Measurements from ENCODE around the gene TMEM26.
"Not testable (repeated sequence)": the region's sequence is repeated elsewhere in the genome, so short reads cannot be mapped to it uniquely, and the experiment has no call there.

TMEM26 gene

GRCh38 chr10:61398366-61399129, 54.6 kb downstream of the TMEM26 start:
- no peak for DNase-seq

- DNase-seq = peak; percentile 20
Observed at GRCh38 chr10:61397175-61397986, 55.8 kb downstream of the TMEM26 start.

GRCh38 chr10:61391281-61391680, 61.9 kb downstream of the TMEM26 start:
- no peak for DNase-seq

GRCh38 chr10:61390851-61391250, 62.3 kb downstream of the TMEM26 start:
- no peak for DNase-seq

DNA sequence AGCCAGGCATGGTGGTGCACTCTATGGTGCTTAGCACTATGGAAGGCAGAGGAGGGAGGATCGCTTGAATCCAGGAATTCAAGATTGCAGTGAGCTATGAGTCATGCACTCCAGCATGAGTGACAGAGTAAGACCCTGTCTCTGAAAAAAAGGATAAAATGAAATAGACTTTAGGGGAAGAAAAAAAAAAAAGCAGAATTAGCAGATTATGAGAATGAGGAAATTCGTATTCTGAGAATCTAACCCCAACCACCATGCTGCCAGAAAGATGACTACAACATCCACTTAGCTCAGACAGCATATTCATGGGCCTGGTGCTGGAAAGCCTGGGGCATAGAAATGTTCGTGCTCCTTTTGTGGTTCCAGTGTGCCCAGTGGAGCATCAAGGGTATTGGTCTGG, 63.3 kb downstream of the TMEM26 start:
- DNase-seq = no peak

GRCh38 chr10:61388986-61389385, 64.2 kb downstream of the TMEM26 start:
- not testable (repeated sequence) for DNase-seq

DNA sequence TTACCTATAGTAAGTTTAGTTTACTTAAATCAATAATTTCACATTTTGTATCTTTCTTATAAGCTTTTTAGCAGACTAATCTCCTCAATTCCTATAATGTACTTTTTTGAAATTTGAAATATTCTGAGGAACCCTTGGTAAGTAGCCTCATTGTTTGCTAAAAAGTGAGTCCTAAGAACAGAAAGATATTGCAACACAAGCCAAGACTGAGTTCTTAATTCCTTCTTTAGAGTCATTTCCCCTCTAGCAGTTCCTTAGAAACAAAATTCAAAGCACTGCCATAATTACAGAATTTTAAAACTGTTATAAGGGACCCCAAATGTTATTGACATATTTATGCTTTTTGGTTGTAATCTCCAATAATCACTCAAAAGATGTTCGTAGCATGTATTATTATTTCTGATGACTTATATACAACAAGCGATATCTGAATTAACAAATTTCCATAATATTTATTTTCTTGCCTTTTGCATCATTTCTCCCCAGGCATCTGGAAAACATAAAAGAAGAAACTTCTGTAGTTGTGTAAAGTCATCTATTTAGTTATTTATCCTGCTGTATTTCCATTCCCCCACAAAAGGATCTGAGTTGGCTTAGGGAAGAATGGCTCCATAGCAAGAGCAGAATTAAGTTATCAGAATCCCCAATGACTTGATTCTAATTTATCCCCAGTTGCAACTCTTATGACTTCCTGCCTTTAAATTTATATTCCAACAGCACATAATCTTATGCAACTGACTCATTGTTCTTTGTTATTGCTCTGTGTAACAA, 67.8 kb downstream of the TMEM26 start:
- no peak for DNase-seq

DNA sequence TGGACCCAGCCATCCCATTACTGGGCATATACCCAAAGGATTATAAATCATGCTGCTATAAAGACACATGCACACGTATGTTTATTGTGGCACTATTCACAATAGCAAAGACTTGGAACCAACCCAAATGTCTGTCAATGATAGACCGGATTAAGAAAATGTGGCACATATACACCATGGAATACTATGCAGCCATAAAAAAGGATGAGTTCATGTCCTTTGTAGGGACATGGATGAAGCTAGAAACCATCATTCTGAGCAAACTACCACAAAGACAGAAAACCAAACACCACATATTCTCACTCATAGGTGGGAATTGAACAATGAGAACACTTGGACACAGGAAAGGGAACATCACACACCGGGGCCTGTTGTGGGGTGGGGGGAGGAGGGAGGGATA, 72.0 kb downstream of the TMEM26 start:
- not testable (repeated sequence) for DNase-seq

- no peak for DNase-seq
Observed at GRCh38 chr10:61378865-61379264, 74.3 kb downstream of the TMEM26 start.

DNA sequence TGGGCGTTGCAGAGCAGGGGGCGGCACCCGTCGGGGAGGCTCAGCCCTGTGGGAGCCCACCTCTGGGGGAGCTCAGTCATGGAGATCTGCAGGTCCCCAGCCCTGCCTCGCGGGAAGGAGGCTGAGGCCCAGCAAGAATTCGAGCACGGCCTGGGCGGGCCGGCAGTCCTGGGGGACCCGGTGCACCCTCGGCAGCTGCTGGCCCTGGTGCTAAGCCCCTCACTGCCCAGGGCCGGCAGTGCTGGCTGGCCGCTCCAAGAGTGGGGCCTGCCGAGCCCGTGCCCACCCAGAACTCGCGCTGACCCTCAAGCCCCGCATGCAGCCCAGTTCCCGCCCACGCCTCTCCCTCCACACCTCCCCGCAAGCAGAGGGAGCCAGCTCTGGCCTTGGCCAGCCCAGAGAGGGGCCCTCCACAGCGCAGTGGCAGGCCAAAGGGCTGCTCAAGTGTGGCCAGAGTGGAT, 76.2 kb downstream of the TMEM26 start:
- no peak for DNase-seq

GRCh38 chr10:61376377-61376776, 76.8 kb downstream of the TMEM26 start:
- DNase-seq = no peak

GRCh38 chr10:61366365-61366764, 86.8 kb downstream of the TMEM26 start:
- no peak for DNase-seq

DNA sequence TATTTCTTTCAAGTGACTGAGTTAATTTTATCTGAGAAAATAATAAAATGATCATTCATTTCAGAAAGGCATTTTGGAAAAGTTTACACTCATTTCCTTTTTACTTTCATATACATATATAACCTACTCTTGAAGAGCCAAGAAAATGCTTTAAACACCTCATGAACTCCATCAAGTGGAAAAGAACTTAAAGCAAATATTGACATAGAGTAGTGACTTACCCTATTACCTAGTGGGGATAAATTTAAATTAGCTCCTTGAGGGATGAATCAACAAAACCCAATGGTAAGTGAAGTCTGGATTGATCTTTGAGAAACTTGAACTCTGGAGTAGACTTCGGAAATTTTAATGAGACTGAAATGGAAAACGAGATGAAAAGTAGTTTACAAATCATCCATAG, 88.6 kb downstream of the TMEM26 start:
- DNase-seq = no peak

DNA sequence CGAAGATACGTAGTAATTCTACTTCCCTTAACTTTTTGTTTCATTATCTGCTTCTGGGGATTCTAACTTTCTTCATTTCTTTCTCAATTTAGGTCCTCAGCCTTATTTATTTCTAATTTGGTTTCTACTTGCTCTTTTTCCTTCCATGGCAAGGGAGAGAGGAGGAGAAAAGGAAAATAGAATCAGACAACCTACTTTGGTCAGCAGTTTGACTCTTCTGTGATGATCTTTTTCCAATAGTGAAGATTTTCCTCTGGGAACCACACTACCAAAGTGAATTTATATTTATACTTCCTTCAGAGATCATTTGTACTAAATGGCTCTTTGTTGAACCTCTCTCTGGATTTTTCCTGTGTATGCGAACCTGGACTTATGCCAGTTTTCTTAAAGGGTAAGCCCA, 90.2 kb downstream of the TMEM26 start:
- DNase-seq = no peak

DNA sequence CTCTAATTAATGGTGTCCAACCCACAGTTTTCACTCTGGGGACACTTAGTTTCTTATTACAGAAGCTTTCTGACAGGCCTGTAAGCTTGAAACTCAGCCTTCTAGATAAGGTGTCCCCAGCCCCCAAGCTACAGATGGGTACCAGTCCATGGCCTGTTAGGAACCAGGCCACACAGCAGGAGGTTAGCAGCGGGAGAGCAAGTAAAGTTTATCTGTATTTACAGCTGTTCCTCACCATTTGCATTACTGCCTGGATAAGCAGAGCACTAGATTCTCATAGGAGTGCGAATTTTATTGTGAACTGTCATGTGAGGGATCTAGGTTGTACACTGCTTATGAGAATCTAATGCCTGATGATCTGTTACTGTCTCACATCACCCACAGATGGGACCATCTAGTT, 93.7 kb downstream of the TMEM26 start:
- no peak for DNase-seq

- DNase-seq = no peak
Observed at GRCh38 chr10:61357687-61358086, 95.5 kb downstream of the TMEM26 start.
